AG09319 (cell line): ENCODE results near the gene UPF1.

Experiments
- DNase-seq: peaks from one replicate; pipeline ENCODE4 v3.0.0-alpha.2; 2010; ENCODE audit warnings: low read depth; ENCODE audit errors: extremely low read depth
- TF ChIP-seq, protein P1 (sequence below): IDR thresholded peaks from 2 replicates; pipeline ENCODE4 v1.5.1; 2011; ENCODE audit warnings: low read depth, mild to moderate bottlenecking, inconsistent platforms, low read length, moderate library complexity

UPF1 gene

DNA sequence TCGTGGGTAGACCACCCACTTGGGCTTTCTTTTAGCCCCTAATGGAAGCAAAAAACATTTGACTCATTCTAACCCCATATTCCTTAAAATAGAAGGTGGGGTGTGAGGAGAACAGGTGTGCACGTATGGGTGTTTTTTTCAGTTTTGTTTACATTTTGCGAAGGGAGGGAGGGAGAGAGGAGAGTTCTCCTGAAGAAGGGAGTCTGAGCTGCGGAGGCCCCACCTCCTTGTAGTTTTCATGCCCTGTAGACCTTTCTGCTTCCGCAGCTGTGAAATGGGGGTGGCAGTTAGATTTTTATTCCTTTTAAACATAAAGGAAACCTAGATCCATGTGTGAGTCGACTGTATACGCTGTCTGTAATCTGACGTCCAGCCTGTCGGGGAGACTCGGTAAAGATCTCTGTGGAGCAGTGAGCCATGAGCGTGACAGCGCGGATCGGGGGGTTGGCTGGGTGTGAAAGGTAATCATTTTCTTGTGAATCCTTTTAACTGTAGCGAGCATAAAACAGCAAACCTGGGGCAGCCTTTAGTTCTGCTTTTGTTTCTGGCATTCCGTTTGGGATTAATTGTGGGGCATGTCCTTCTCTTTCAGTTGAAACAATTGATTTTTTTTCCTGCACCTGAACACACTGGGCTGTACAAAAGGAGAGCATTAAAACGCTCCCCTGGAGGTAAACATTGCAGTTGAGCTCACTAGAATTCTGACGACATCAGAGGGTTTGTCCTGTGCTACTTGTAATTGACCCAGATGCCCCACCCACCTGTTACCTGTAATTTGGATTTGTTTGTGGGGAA, 2.3 kb downstream of the UPF1 start:
- no peak for DNase-seq
- TF ChIP-seq, protein P1, sequence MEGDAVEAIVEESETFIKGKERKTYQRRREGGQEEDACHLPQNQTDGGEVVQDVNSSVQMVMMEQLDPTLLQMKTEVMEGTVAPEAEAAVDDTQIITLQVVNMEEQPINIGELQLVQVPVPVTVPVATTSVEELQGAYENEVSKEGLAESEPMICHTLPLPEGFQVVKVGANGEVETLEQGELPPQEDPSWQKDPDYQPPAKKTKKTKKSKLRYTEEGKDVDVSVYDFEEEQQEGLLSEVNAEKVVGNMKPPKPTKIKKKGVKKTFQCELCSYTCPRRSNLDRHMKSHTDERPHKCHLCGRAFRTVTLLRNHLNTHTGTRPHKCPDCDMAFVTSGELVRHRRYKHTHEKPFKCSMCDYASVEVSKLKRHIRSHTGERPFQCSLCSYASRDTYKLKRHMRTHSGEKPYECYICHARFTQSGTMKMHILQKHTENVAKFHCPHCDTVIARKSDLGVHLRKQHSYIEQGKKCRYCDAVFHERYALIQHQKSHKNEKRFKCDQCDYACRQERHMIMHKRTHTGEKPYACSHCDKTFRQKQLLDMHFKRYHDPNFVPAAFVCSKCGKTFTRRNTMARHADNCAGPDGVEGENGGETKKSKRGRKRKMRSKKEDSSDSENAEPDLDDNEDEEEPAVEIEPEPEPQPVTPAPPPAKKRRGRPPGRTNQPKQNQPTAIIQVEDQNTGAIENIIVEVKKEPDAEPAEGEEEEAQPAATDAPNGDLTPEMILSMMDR, result no peak

DNA sequence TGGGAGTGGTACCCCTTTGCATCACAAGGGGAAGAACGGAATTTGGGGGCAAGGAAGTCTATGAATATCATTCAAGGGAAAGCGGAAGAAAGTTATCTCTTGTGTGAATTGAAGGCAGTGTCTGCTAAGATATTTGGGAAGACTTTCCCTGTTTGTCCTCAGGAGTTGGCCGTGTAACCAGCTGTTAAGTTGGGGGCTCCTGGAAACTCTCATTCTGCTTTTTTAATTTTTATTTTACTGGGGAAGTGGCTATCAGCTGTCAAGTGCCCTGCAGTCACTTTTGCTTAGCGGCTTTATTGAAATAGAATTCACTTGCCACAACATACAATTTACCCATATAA, 2.9 kb downstream of the UPF1 start:
- DNase-seq, result no peak
- TF ChIP-seq, protein P1, result no peak

DNA sequence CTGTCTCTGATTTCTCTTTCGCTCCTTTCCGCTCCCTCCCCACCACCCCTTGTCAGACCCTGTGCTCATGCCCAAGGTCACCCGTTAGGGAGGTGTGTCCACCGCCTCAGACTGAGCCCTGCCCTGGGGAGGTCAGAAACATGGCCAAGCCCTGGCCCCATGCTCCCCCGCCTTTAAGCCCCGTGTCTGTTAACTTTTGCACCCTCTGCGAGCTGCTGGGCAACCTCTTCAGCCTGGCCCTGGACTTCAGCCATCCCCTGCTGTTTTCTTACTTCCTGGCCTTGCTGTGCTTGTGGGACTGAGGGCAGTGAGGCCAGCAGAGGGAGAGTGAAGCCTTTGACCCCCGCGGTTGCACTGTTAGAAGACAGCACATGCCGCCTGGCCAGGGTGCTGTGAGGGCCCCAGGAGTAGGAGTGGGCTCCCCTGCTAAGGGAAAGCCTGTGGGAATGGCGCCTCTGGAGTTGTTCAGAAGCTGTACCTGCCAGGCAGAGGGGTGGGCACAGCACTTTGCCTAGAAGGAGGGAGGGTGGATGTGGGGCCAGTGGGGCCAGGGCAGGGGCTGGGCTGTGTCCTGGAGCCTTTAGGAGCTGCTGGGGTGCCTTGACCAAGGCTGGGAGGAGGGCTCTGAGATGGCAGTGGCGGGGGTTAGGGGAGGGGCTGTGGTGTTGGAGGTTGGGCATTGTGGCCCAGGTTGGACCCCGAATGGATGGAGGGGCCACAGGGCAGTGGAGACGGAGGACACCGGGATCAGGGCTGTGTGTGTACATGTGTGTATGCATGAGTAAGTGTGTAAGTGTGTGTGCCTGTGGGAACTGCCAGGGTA, 7.9 kb downstream of the UPF1 start:
- no peak for DNase-seq
- TF ChIP-seq, protein P1, result no peak

DNA sequence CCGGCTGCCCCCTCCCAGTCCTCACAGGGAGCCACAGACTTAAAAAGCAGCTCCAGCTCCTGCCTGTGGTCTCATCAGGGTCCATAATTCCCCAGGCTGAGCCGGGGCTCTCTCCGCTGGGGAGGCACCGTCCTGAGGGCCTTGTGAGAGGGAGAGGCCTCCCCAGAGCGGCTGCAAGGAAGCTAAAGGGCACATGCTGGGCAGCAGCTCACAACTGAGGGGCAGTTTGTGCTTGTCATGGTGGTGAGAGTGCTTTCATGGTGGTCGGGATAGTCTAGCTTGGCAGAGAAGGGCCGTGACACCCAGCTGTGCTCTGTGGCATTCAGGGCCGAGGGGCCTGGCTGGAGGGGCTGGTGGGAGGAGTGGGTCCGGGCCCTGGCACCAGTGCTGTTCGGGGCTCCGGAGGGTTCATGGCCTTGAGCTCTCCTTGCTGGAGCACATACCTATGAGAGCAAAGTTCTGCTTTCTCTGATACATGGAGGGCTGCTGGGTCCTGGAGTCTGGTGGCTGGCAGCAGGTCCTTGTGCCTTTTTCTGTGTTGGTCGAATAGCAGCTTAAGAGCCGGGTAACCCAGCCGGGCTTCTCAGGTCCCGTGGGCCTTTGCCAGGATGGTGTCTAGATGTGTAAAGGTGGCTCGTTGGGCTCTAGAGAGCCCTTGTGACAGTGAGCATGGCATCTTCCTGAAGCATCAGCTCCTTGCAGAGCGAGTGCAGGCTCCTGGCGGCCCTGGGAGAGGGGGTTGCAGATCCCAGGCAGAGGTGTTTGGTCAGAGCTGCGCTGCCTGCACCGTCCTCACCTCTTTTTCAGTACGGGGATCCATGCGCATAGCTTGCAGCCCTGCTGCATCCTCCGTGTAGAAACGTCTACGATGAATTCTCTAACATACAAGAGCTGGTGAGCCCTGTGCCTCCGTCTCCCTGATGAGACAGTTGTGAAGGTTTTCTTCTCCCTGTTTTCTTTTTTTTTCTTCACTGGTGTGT, 8.8 kb downstream of the UPF1 start:
- TF ChIP-seq, protein P1, result no peak
- no peak for DNase-seq

DNA sequence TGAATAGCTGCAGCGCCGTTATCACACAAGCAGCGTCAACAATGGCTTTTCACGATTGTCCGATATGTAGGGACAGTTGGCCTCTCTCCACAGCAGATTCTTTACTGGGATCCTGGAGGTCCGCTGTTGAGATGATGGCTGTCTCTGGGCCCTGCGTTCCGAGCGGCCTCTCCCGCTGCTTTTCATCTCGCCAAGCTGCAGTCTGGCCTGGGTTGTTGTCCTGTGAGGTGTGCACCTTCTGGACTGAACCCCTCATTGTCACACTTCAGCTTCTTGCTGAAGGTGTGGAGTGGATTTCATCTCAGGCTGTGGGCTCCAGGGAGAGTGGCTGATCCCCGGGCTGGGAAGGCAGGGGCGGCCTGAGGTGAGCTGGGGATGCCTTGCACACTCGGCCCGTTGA, 9.6 kb downstream of the UPF1 start:
- TF ChIP-seq, protein P1, result no peak
- DNase-seq, result no peak

DNA sequence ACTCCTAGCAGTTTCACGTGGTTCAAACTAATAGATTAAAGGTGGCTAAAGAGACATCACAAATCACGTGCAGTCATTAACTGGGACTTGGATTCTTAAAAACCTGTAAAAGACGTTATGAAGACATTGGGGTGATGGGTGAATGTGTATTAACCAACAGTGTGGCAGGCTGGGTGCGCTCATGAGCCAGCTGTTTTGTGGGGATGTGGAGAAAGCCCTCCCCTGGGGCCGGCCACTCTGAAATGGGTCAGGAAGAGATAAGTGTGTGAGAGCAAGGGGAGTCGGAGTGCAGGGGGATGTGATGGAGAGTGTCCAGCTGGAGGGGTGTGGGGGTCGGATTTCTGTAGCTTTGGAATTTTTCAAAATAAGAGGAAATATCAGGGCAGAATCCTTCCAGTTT, 10.4 kb downstream of the UPF1 start:
- TF ChIP-seq, protein P1, result no peak
- DNase-seq, result no peak
